NT2/D1 (cell line): ENCODE data around the gene GGACT.
"Not testable (repeated sequence)": the region's sequence is repeated elsewhere in the genome, so short reads cannot be mapped to it uniquely, and the experiment has no call there.

Experiments
- DNase-seq: peaks from one replicate; pipeline ENCODE4 v3.0.0-alpha.2; 2011; ENCODE audit warnings: low read depth, low spot score
- H3K27me3 ChIP-seq: 2 replicates; pipeline ENCODE4 v1.6.0; 2011; ENCODE audit warnings: mild to moderate bottlenecking; ENCODE audit not compliant: insufficient read length, insufficient read depth
- H3K36me3 ChIP-seq: 2 replicates; pipeline ENCODE4 v1.6.1; 2011; ENCODE audit warnings: mild to moderate bottlenecking, low read length, mixed read lengths; ENCODE audit not compliant: insufficient read depth, insufficient read length
- H3K4me1 ChIP-seq: 2 replicates; pipeline ENCODE4 v1.5.1; 2011; ENCODE audit not compliant: insufficient read depth, insufficient read length
- H3K4me3 ChIP-seq: 2 replicates; pipeline ENCODE4 v1.5.1; 2011; ENCODE audit warnings: low read depth; ENCODE audit not compliant: insufficient read length
- H3K9ac ChIP-seq: 2 replicates; pipeline ENCODE4 v1.6.0; 2011; ENCODE audit warnings: low read depth; ENCODE audit not compliant: insufficient read length
- H3K9me3 ChIP-seq: 2 replicates; pipeline ENCODE4 v1.5.1; 2011; ENCODE audit warnings: mild to moderate bottlenecking, low read length; ENCODE audit not compliant: insufficient read depth
- SUZ12 ChIP-seq: IDR thresholded peaks from 2 replicates; pipeline ENCODE4 v1.6.1; 2011; ENCODE audit not compliant: insufficient read length, insufficient read depth; ENCODE audit errors: extremely low read depth
- YY1 ChIP-seq: IDR thresholded peaks from 2 replicates; pipeline ENCODE4 v1.6.1; 2011; ENCODE audit not compliant: insufficient read length, insufficient read depth
- ZNF274 ChIP-seq: IDR thresholded peaks from 2 replicates; pipeline ENCODE4 v1.6.1; 2011; ENCODE audit warnings: mild to moderate bottlenecking, low read depth, low read length

GGACT gene

GRCh38 chr13:100630555-100630954 lies 42.0 kb upstream of the GGACT start:
- Histone ChIP-seq H3K9ac (no peak overlapping the region), H3K27me3 (no peaks in the 10 kb centered on the region), H3K36me3 (peaks cover 9% of the 10 kb centered on the region), H3K9me3 (no peaks in the 10 kb centered on the region), H3K4me3 (no peak overlapping the region), H3K4me1 (no peaks in the 10 kb centered on the region)
- peak; percentile 18 for DNase-seq
- TF ChIP-seq YY1 (no peak), ZNF274 (no peak), SUZ12 (no peak)

- H3K4me3 ChIP-seq = no peak overlapping the region
- H3K36me3 ChIP-seq = peaks cover 4% of the 10 kb centered on the region
- DNase-seq = no peak
- no peak overlapping the region for H3K9ac ChIP-seq
- no peaks in the 10 kb centered on the region for H3K9me3 ChIP-seq
- TF ChIP-seq ZNF274 (no peak), YY1 (no peak), SUZ12 (no peak)
- no peaks in the 10 kb centered on the region for H3K4me1 ChIP-seq
- no peaks in the 10 kb centered on the region for H3K27me3 ChIP-seq
These were observed 38.5 kb upstream of the GGACT start for GRCh38 chr13:100627120-100627519.

- no peak overlapping the region for H3K4me3 ChIP-seq
- H3K9me3 ChIP-seq = no peaks in the 10 kb centered on the region
- H3K27me3 ChIP-seq = no peaks in the 10 kb centered on the region
- no peak for DNase-seq
- H3K36me3 ChIP-seq = peaks cover 4% of the 10 kb centered on the region
- no peak overlapping the region for H3K9ac ChIP-seq
- TF ChIP-seq SUZ12 = no peak
- TF ChIP-seq ZNF274 = no peak
- no peak for TF ChIP-seq YY1
- H3K4me1 ChIP-seq = no peaks in the 10 kb centered on the region
These were observed 36.9 kb upstream of the GGACT start for GRCh38 chr13:100625447-100625846.

GRCh38 chr13:100620792-100621191 lies 32.2 kb upstream of the GGACT start:
- Histone ChIP-seq H3K4me3 (no peak overlapping the region), H3K9me3 (peaks cover 12% of the 10 kb centered on the region), H3K9ac (no peak overlapping the region), H3K36me3 (peaks cover 4% of the 10 kb centered on the region), H3K4me1 (no peaks in the 10 kb centered on the region), H3K27me3 (no peaks in the 10 kb centered on the region)
- TF ChIP-seq ZNF274 (no peak), YY1 (no peak), SUZ12 (no peak)
- DNase-seq = no peak

GRCh38 chr13:100619940-100620339 lies 31.4 kb upstream of the GGACT start:
- peaks cover 4% of the 10 kb centered on the region for H3K36me3 ChIP-seq
- no peaks in the 10 kb centered on the region for H3K4me1 ChIP-seq
- no peak for TF ChIP-seq ZNF274
- TF ChIP-seq YY1 = no peak
- H3K27me3 ChIP-seq = no peaks in the 10 kb centered on the region
- H3K4me3 ChIP-seq = no peak overlapping the region
- DNase-seq = no peak
- peaks cover 12% of the 10 kb centered on the region for H3K9me3 ChIP-seq
- no peak overlapping the region for H3K9ac ChIP-seq

GRCh38 chr13:100618897-100619296 lies 30.3 kb upstream of the GGACT start:
- not testable (repeated sequence) for H3K4me3 ChIP-seq, H3K36me3 ChIP-seq, H3K4me1 ChIP-seq, H3K27me3 ChIP-seq, DNase-seq, H3K9ac ChIP-seq
- peaks cover 12% of the 10 kb centered on the region for H3K9me3 ChIP-seq

GRCh38 chr13:100613031-100613430 lies 24.4 kb upstream of the GGACT start:
- Histone ChIP-seq H3K36me3 (no peaks in the 10 kb centered on the region), H3K4me1 (no peaks in the 10 kb centered on the region), H3K9me3 (no peaks in the 10 kb centered on the region), H3K9ac (no peak overlapping the region), H3K4me3 (no peak overlapping the region), H3K27me3 (no peaks in the 10 kb centered on the region)
- no peak for TF ChIP-seq YY1
- TF ChIP-seq SUZ12 = no peak
- TF ChIP-seq ZNF274 = no peak
- DNase-seq = no peak
